ENCODE measurements around the gene PPCDC. TPM values are rescaled to one million over a fixed set of nuclear protein-coding genes. Genes with fewer than 3 reads are reported as not detected.

Gene PPCDC
- total and polyA plus RNA-seq, 4 donors = 7.4 to 9.3 (median 8.4) TPM

DNA sequence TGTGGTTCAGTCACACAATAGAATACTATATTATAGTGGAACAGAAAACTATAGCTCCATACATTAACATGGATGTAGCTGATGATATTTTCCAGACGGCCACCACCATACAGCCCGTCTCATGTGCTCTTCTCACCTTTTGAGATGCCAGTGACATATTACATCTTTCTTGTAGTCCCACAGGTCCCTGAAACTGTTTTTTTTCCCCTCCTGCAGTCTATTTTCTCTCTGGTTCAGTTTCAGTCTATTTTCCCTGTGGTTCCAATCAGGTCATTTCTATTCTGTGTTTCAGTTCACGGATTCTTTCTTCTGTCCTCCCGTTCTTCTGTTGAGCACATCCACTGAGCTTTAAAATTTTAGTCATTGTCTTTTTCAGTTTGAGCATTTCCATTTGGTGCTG, 72.2 kb downstream of the PPCDC start:
- 85% methylated on average over 4 of the region's 4 CpGs for WGBS
- no peak overlapping the region for H3K27ac ChIP-seq (ENCODE audit: low read depth in 1 of 2, low read length in 2 of 2)
- no peaks in the 10 kb centered on the region for H3K27me3 ChIP-seq (ENCODE audit: control insufficient read depth in 4 of 4, insufficient read depth in 4 of 4, low read length in 3 of 4)
- H3K36me3 ChIP-seq (ENCODE audit: control insufficient read depth in 4 of 4, insufficient read depth in 3 of 4, low read depth in 1 of 4, low read length in 3 of 4) = no peaks in the 10 kb centered on the region
- H3K4me3 ChIP-seq (ENCODE audit: low read depth in 1 of 3, low read length in 3 of 3) = no peak overlapping the region
- no peak overlapping the region for H3K9ac ChIP-seq (ENCODE audit: low read depth in 1 of 2, low read length in 2 of 2)
- no peaks in the 10 kb centered on the region for H3K4me1 ChIP-seq (ENCODE audit: control insufficient read depth in 4 of 4, insufficient read depth in 4 of 4, low read length in 3 of 4)
- no peaks in the 10 kb centered on the region for H3K9me3 ChIP-seq (ENCODE audit: control insufficient read depth in 4 of 4, low read length in 3 of 4)
- no peak for DNase-seq (ENCODE audit: low spot score)
- TF ChIP-seq HNF4G (IDR thresholded peaks at IDR 0.05) = no peak
- no peak for TF ChIP-seq FOXA1 (IDR thresholded peaks at IDR 0.05)
- TF ChIP-seq JUND (IDR thresholded peaks at IDR 0.05) = no peak
- no peak for TF ChIP-seq HNF4A (conservative IDR thresholded peaks at IDR 0.05)
- TF ChIP-seq YY1 (IDR thresholded peaks at IDR 0.05) = no peak
- TF ChIP-seq GABPA (IDR thresholded peaks at IDR 0.05 in 1 of 2, conservative IDR thresholded peaks at IDR 0.05 in 1 of 2) = no peak
- no peak for TF ChIP-seq RXRA (IDR thresholded peaks at IDR 0.05)
- TF ChIP-seq, protein P1, sequence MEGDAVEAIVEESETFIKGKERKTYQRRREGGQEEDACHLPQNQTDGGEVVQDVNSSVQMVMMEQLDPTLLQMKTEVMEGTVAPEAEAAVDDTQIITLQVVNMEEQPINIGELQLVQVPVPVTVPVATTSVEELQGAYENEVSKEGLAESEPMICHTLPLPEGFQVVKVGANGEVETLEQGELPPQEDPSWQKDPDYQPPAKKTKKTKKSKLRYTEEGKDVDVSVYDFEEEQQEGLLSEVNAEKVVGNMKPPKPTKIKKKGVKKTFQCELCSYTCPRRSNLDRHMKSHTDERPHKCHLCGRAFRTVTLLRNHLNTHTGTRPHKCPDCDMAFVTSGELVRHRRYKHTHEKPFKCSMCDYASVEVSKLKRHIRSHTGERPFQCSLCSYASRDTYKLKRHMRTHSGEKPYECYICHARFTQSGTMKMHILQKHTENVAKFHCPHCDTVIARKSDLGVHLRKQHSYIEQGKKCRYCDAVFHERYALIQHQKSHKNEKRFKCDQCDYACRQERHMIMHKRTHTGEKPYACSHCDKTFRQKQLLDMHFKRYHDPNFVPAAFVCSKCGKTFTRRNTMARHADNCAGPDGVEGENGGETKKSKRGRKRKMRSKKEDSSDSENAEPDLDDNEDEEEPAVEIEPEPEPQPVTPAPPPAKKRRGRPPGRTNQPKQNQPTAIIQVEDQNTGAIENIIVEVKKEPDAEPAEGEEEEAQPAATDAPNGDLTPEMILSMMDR (IDR thresholded peaks at IDR 0.05; ENCODE audit: low read depth, low read length, missing input control) = no peak
- no peak for TF ChIP-seq ZBTB33 (IDR thresholded peaks at IDR 0.05)
- TF ChIP-seq SP1 (IDR thresholded peaks at IDR 0.05) = no peak
- TF ChIP-seq, protein P2, sequence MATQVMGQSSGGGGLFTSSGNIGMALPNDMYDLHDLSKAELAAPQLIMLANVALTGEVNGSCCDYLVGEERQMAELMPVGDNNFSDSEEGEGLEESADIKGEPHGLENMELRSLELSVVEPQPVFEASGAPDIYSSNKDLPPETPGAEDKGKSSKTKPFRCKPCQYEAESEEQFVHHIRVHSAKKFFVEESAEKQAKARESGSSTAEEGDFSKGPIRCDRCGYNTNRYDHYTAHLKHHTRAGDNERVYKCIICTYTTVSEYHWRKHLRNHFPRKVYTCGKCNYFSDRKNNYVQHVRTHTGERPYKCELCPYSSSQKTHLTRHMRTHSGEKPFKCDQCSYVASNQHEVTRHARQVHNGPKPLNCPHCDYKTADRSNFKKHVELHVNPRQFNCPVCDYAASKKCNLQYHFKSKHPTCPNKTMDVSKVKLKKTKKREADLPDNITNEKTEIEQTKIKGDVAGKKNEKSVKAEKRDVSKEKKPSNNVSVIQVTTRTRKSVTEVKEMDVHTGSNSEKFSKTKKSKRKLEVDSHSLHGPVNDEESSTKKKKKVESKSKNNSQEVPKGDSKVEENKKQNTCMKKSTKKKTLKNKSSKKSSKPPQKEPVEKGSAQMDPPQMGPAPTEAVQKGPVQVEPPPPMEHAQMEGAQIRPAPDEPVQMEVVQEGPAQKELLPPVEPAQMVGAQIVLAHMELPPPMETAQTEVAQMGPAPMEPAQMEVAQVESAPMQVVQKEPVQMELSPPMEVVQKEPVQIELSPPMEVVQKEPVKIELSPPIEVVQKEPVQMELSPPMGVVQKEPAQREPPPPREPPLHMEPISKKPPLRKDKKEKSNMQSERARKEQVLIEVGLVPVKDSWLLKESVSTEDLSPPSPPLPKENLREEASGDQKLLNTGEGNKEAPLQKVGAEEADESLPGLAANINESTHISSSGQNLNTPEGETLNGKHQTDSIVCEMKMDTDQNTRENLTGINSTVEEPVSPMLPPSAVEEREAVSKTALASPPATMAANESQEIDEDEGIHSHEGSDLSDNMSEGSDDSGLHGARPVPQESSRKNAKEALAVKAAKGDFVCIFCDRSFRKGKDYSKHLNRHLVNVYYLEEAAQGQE (IDR thresholded peaks at IDR 0.05) = no peak
- TF ChIP-seq FOXA2 (IDR thresholded peaks at IDR 0.05) = no peak
- no peak for TF ChIP-seq MAX (IDR thresholded peaks at IDR 0.05)
- TF ChIP-seq, protein P3, sequence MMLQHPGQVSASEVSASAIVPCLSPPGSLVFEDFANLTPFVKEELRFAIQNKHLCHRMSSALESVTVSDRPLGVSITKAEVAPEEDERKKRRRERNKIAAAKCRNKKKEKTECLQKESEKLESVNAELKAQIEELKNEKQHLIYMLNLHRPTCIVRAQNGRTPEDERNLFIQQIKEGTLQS (IDR thresholded peaks at IDR 0.05) = no peak
- TF ChIP-seq RAD21 (IDR thresholded peaks at IDR 0.05) = no peak

- no peaks in the 10 kb centered on the region for H3K4me1 ChIP-seq (ENCODE audit: control insufficient read depth in 4 of 4, insufficient read depth in 4 of 4, low read length in 3 of 4)
- no peak overlapping the region for H3K9ac ChIP-seq (ENCODE audit: low read depth in 1 of 2, low read length in 2 of 2)
- H3K27me3 ChIP-seq (ENCODE audit: control insufficient read depth in 4 of 4, insufficient read depth in 4 of 4, low read length in 3 of 4) = no peaks in the 10 kb centered on the region
- no peak overlapping the region for H3K4me3 ChIP-seq (ENCODE audit: low read depth in 1 of 3, low read length in 3 of 3)
- no peaks in the 10 kb centered on the region for H3K9me3 ChIP-seq (ENCODE audit: control insufficient read depth in 4 of 4, low read length in 3 of 4)
- no peaks in the 10 kb centered on the region for H3K36me3 ChIP-seq (ENCODE audit: control insufficient read depth in 4 of 4, insufficient read depth in 3 of 4, low read depth in 1 of 4, low read length in 3 of 4)
- H3K27ac ChIP-seq (ENCODE audit: low read depth in 1 of 2, low read length in 2 of 2) = no peak overlapping the region
- 86% methylated on average over 7 of the region's 7 CpGs for WGBS
- TF ChIP-seq YY1 (IDR thresholded peaks at IDR 0.05) (no peak), FOXA2 (IDR thresholded peaks at IDR 0.05) (no peak), RXRA (IDR thresholded peaks at IDR 0.05) (no peak), JUND (IDR thresholded peaks at IDR 0.05) (no peak), GABPA (IDR thresholded peaks at IDR 0.05 in 1 of 2, conservative IDR thresholded peaks at IDR 0.05 in 1 of 2) (no peak), MAX (IDR thresholded peaks at IDR 0.05) (no peak)
- TF ChIP-seq, protein P3 (IDR thresholded peaks at IDR 0.05) = no peak
- no peak for DNase-seq (ENCODE audit: low spot score)
Observed at GRCh38 chr15:75097939-75098338, 74.5 kb downstream of the PPCDC start.
